ENCODE results near the gene STEAP2.
"Not testable (repeated sequence)": the region's sequence is repeated elsewhere in the genome, so short reads cannot be mapped to it uniquely, and the experiment has no call there.

The STEAP2 gene

GRCh38 chr7:90238583-90238982 lies 27.0 kb downstream of the STEAP2 start:
- DNase-seq = no peak

- DNase-seq = no peak
These were observed 27.5 kb downstream of the STEAP2 start for GRCh38 chr7:90239050-90239449.

- no peak for DNase-seq
These were observed 28.2 kb downstream of the STEAP2 start for GRCh38 chr7:90239625-90240228.

- DNase-seq = no peak
These were observed 31.0 kb downstream of the STEAP2 start for GRCh38 chr7:90242369-90243168.

GRCh38 chr7:90243556-90243955 lies 32.0 kb downstream of the STEAP2 start:
- no peak for DNase-seq

GRCh38 chr7:90244565-90244908 lies 33.0 kb downstream of the STEAP2 start:
- DNase-seq = no peak

GRCh38 chr7:90244909-90245851 lies 33.6 kb downstream of the STEAP2 start, which contains the start of gene CFAP69:
TSS of gene CFAP69 (plus strand) at chr7:90245174. CDS start at chr7:90245425, 251 bp downstream.
- peak; percentile 88 for DNase-seq

- no peak for DNase-seq
These were observed 34.6 kb downstream of the STEAP2 start for GRCh38 chr7:90246171-90246570.

GRCh38 chr7:90248706-90249105 lies 37.2 kb downstream of the STEAP2 start:
- no peak for DNase-seq

- no peak for DNase-seq
These were observed 39.2 kb downstream of the STEAP2 start for GRCh38 chr7:90250601-90251303.

GRCh38 chr7:90251304-90251635 lies 39.7 kb downstream of the STEAP2 start:
- DNase-seq = no peak

GRCh38 chr7:90256011-90256410 lies 44.5 kb downstream of the STEAP2 start:
- DNase-seq = not testable (repeated sequence)

GRCh38 chr7:90256778-90257177 lies 45.2 kb downstream of the STEAP2 start:
- no peak for DNase-seq

GRCh38 chr7:90261441-90261840 lies 49.9 kb downstream of the STEAP2 start:
- DNase-seq = no peak

GRCh38 chr7:90262438-90262837 lies 50.9 kb downstream of the STEAP2 start:
- DNase-seq = no peak

GRCh38 chr7:90266808-90267207 lies 55.3 kb downstream of the STEAP2 start:
- DNase-seq = no peak

GRCh38 chr7:90267263-90267858 lies 55.8 kb downstream of the STEAP2 start:
- no peak for DNase-seq

GRCh38 chr7:90269163-90269562 lies 57.6 kb downstream of the STEAP2 start:
- DNase-seq = no peak

- DNase-seq = no peak
These were observed 59.1 kb downstream of the STEAP2 start for GRCh38 chr7:90270431-90271178.

- no peak for DNase-seq
These were observed 60.2 kb downstream of the STEAP2 start for GRCh38 chr7:90271753-90272152.

GRCh38 chr7:90272242-90272641 lies 60.7 kb downstream of the STEAP2 start:
- DNase-seq = no peak

GRCh38 chr7:90274161-90274560 lies 62.6 kb downstream of the STEAP2 start:
- DNase-seq = no peak

Measured in activated T-cell treated with anti-CD3 and anti-CD28 coated beads, Interleukin-2, amount 50 U/mL, for 1 hour (primary cell).